ENCODE data around the gene PRKCE.

PRKCE gene

DNA sequence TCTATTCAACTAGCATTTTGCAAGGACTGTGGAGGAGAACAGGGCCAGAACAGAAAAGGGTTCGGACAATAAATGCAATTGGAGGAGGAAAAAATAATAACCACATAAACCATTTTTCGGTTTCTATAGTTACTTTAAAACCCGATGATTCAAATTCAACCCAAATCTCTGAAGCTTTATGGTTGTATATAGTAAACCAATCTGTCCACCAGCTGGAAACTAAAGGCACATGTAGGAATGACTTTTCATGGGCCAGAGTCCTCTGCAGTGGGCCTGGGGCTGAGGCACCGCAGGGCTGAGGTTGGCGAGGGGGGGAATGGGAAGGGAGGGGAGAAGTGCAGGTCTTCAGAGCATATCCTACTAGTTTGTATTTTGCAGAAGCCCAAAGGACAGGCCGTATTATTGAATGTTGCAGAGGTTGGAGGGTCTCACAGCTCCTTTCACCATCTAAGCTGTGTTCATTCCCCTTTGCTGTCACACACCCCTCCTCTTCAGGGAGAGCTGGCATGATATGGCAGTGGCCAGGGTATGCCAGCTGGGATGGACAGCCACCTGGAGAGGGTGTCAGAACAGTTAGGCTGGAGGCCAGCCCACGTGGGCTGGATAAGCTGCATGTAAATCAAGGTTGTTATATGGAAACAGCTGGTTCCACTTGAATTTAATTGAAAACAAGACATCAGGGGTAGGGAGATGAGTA lies 267.1 kb downstream of the PRKCE start:
- TF ChIP-seq CTCF (IDR thresholded peaks at IDR 0.05; ENCODE audit: low read depth, low read length) = no peak
- H3K9me3 ChIP-seq = no peaks in the 10 kb centered on the region
- DNase-seq = no peak
- H3K4me3 ChIP-seq (ENCODE audit: low read depth, low read length) = no peak overlapping the region
- peaks cover 23% of the 10 kb centered on the region for H3K4me1 ChIP-seq
- H3K27me3 ChIP-seq = no peaks in the 10 kb centered on the region
- H3K36me3 ChIP-seq = peaks cover 5% of the 10 kb centered on the region; the same call in 1 of the 2 replicates

DNA sequence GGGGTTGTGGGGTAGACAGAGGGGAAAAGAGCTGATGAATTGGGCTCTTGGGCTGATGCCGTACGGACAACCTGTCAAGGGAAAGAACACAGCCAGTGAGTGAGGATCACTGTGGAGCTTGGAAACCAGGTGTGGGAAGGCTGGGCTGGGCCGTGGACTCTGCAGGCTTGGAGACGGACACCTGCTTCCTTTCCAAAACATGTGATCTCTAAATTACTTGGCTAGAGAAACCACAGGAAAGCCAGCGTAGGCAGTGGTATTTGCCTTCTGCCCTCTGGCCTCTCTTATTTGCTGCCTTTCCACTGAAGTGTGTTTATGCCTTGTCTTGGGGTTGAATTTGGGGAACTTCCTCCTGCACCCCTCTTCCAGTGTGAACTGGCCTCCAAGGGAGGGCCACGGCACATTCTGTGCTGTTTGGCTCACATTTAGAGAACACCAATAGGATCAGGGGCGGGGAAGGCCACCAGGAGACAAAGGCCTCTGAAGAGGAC lies 267.7 kb downstream of the PRKCE start:
- TF ChIP-seq CTCF (IDR thresholded peaks at IDR 0.05; ENCODE audit: low read depth, low read length) = no peak
- no peak for DNase-seq
- Histone ChIP-seq H3K9me3 (no peaks in the 10 kb centered on the region), H3K36me3 (0 out of 2 replicates have a peak, but pooled peaks cover 2% of the 10 kb centered on the region), H3K4me1 (peaks cover 24% of the 10 kb centered on the region), H3K27me3 (no peaks in the 10 kb centered on the region), H3K4me3 (ENCODE audit: low read depth, low read length) (no peak overlapping the region)

- TF ChIP-seq CTCF (IDR thresholded peaks at IDR 0.05; ENCODE audit: low read depth, low read length) = no peak
- Histone ChIP-seq H3K4me1 (peaks cover 24% of the 10 kb centered on the region), H3K27me3 (no peaks in the 10 kb centered on the region), H3K4me3 (ENCODE audit: low read depth, low read length) (no peak overlapping the region), H3K36me3 (0 out of 2 replicates have a peak, but pooled peaks cover 2% of the 10 kb centered on the region), H3K9me3 (no peaks in the 10 kb centered on the region)
- DNase-seq = no peak
Observed at GRCh38 chr2:45919711-45920111, 268.2 kb downstream of the PRKCE start.

GRCh38 chr2:45921921-45922320 lies 270.4 kb downstream of the PRKCE start:
- no peak for TF ChIP-seq CTCF (IDR thresholded peaks at IDR 0.05; ENCODE audit: low read depth, low read length)
- no peaks in the 10 kb centered on the region for H3K36me3 ChIP-seq
- DNase-seq = no peak
- no peaks in the 10 kb centered on the region for H3K27me3 ChIP-seq
- peaks cover 35% of the 10 kb centered on the region for H3K4me1 ChIP-seq
- no peaks in the 10 kb centered on the region for H3K9me3 ChIP-seq
- H3K4me3 ChIP-seq (ENCODE audit: low read depth, low read length) = no peak overlapping the region

DNA sequence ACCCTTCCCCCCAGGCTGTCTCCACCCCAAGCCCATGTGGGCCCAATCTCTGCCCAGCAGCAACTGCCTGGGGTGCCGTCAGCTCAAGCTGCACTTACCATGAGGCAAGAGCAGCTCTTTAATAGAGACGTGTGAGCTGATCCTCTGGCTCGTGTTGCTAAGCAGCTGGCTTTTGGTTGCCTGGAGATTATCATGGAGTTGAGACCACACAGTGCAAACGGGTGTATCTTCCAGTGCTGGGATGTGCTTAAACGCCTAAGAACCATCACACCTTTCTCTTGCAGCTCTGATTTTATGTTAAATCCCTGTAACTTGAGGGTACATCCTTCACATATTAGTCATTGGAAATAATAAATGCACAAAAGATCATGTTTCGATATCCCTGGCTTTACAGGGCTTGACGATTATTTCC lies 271.1 kb downstream of the PRKCE start:
- TF ChIP-seq CTCF (IDR thresholded peaks at IDR 0.05; ENCODE audit: low read depth, low read length) = no peak
- DNase-seq = peak; percentile 87

DNA sequence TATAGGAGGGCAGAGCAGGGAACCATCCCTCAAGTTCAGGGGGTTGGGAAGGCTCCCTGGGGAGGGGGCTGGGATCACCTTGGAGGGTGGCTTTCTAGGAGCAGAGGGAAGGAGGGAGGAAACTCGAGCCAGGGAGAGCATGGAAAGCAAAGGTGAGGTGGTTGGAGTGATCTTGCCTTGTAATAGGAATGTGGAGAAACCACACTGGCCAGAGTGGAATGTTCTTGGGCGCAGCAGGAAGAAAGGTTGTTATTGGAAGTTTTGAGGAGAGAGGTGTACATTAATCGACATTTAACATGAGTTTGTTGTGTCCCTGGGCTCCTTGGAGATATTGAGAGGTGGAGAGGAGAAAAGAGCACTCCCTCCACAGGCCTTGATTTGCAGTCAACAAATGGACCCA lies 272.2 kb downstream of the PRKCE start:
- no peaks in the 10 kb centered on the region for H3K27me3 ChIP-seq
- H3K36me3 ChIP-seq = no peaks in the 10 kb centered on the region
- peaks cover 35% of the 10 kb centered on the region for H3K4me1 ChIP-seq
- H3K4me3 ChIP-seq (ENCODE audit: low read depth, low read length) = no peak overlapping the region
- no peaks in the 10 kb centered on the region for H3K9me3 ChIP-seq
- TF ChIP-seq CTCF (IDR thresholded peaks at IDR 0.05; ENCODE audit: low read depth, low read length) = no peak
- no peak for DNase-seq

More for the DNA sequence above, 271.1 kb downstream of the PRKCE start:
- H3K4me3 ChIP-seq (ENCODE audit: low read depth, low read length) = 0 out of 2 replicates have a peak overlapping the region, but pooled peaks have one; percentile 7
- H3K4me1 ChIP-seq = peaks cover 35% of the 10 kb centered on the region
- no peaks in the 10 kb centered on the region for H3K36me3 ChIP-seq
- H3K27me3 ChIP-seq = no peaks in the 10 kb centered on the region
- H3K9me3 ChIP-seq = no peaks in the 10 kb centered on the region

All from BE2C (cell line).